SW 1271 (cell line): ENCODE measurements around the gene ARHGAP32.
"Not testable (repeated sequence)": the region's sequence is repeated elsewhere in the genome, so short reads cannot be mapped to it uniquely, and the experiment has no call there.

Experiments used
- DNase-seq, 2 experiments: peaks; one replicate each; lab custom pipeline; 2025; lab: John Stamatoyannopoulos, UW

ARHGAP32 gene

GRCh38 chr11:128929991-128930390 is 262.1 kb downstream of the ARHGAP32 start:
- DNase-seq = no peak

GRCh38 chr11:128929468-128929867 is 262.7 kb downstream of the ARHGAP32 start:
- no peak for DNase-seq

- DNase-seq = no peak
These were observed 263.7 kb downstream of the ARHGAP32 start for GRCh38 chr11:128928400-128928799.

- no peak for DNase-seq
These were observed 264.3 kb downstream of the ARHGAP32 start for GRCh38 chr11:128927683-128928336.

- no peak for DNase-seq
These were observed 265.0 kb downstream of the ARHGAP32 start for GRCh38 chr11:128927108-128927461.

- no peak for DNase-seq
These were observed 265.6 kb downstream of the ARHGAP32 start for GRCh38 chr11:128926437-128927107.

- DNase-seq = no peak
These were observed 266.1 kb downstream of the ARHGAP32 start for GRCh38 chr11:128926000-128926399.

GRCh38 chr11:128925250-128925600 is 266.9 kb downstream of the ARHGAP32 start:
- no peak for DNase-seq

GRCh38 chr11:128924510-128925249 is 267.4 kb downstream of the ARHGAP32 start:
- no peak for DNase-seq

- DNase-seq = no peak
These were observed 268.0 kb downstream of the ARHGAP32 start for GRCh38 chr11:128924104-128924503.

GRCh38 chr11:128921793-128922192 is 270.3 kb downstream of the ARHGAP32 start:
- no peak for DNase-seq

- DNase-seq = no peak
These were observed 271.5 kb downstream of the ARHGAP32 start for GRCh38 chr11:128920666-128921065.

GRCh38 chr11:128919635-128920034 is 272.5 kb downstream of the ARHGAP32 start:
- not testable (repeated sequence) for DNase-seq

- DNase-seq = no peak
These were observed 272.9 kb downstream of the ARHGAP32 start for GRCh38 chr11:128919216-128919615.

- DNase-seq = no peak
These were observed 274.9 kb downstream of the ARHGAP32 start for GRCh38 chr11:128917144-128917724.

GRCh38 chr11:128916681-128917080 is 275.4 kb downstream of the ARHGAP32 start:
- no peak for DNase-seq

GRCh38 chr11:128916037-128916572 is 276.0 kb downstream of the ARHGAP32 start:
- DNase-seq = no peak

- DNase-seq = no peak
These were observed 277.0 kb downstream of the ARHGAP32 start for GRCh38 chr11:128915149-128915521.
